Tibial nerve (tissue), 4 donors: Measurements from ENCODE around the gene RAP2C.

Experiments
- CTCF ChIP-seq, 5 experiments: fragments of 200-600 bp in 3 of 5; fragments of 450-650 bp in 2 of 5; sonication (generic) in 3 of 5; IDR thresholded peaks; one replicate each; pipeline ENCODE4 v1.5.1; 2016 to 2019; ENCODE audit warnings: antibody characterized with exemption in 5 of 5, mild to moderate bottlenecking in 3 of 5, moderate library complexity in 2 of 5
- EP300 ChIP-seq, 2 donors: sonication (generic); formaldehyde crosslinking; IDR thresholded peaks; one replicate each; pipeline ENCODE4 v1.6.1; 2017; ENCODE audit warnings: antibody characterized with exemption in 2 of 2, mild to moderate bottlenecking in 1 of 2
- POLR2A ChIP-seq, 2 donors: fragments of 450-650 bp; IDR thresholded peaks; one replicate each; pipeline ENCODE4 v1.6.1; 2017; ENCODE audit warnings: antibody characterized with exemption in 2 of 2, mild to moderate bottlenecking in 2 of 2, moderate library complexity in 2 of 2

- no peak for TF ChIP-seq CTCF (IDR thresholded peaks at IDR 0.05)
- TF ChIP-seq POLR2A (IDR thresholded peaks at IDR 0.05) = no peak
- no peak for TF ChIP-seq EP300 (IDR thresholded peaks at IDR 0.05)
These were observed 14.6 kb downstream of the RAP2C start for GRCh38 chrX:132204629-132205028.
